Activated CD4-positive, alpha-beta T cell treated with anti-CD3 and anti-CD28 coated beads for 36 hours (primary cell): ENCODE data around the gene NFIA. TPM values are rescaled to one million over a fixed set of nuclear protein-coding genes. Genes with fewer than 3 reads are reported as not detected.
A peak's percentile ranks its signal among the peaks of the same experiment; 100 is the strongest.

Source experiments
- ATAC-seq: fragments of 200-7000 bp; cut with Tn5 transposase; one replicate; pipeline ENCODE4 v1.10.0; 2021; ENCODE audit warnings: mild to moderate bottlenecking, moderate library complexity
- CTCF ChIA-PET: fragments of 350-600 bp; sonication (Branson Sonifier 250); formaldehyde crosslinking; loops from one replicate; lab custom pipeline; 2021; ENCODE audit warnings: antibody characterized with exemption; lab: Charles Lee
- POLR2A ChIA-PET: fragments of 350-600 bp; sonication (Branson Sonifier 250); formaldehyde crosslinking; loops from one replicate; lab custom pipeline; 2021; ENCODE audit warnings: antibody characterized with exemption, inconsistent platforms; lab: Charles Lee
- DNase-seq: peaks from one replicate; pipeline ENCODE4 v3.0.0-alpha.2; 2020
- H3K27ac Mint-ChIP-seq: one replicate; pipeline ENCODE4 v1.8.0; 2021; ENCODE audit warnings: mixed read lengths
- H3K27me3 Mint-ChIP-seq: one replicate; pipeline ENCODE4 v1.8.0; 2021; ENCODE audit warnings: mixed read lengths
- H3K36me3 Mint-ChIP-seq: one replicate; pipeline ENCODE4 v1.8.0; 2021; ENCODE audit warnings: low read depth, mixed read lengths
- H3K4me1 Mint-ChIP-seq: one replicate; pipeline ENCODE4 v1.8.0; 2021; ENCODE audit warnings: mixed read lengths
- H3K4me3 Mint-ChIP-seq: one replicate; pipeline ENCODE4 v1.8.0; 2021; ENCODE audit warnings: mild to moderate bottlenecking, moderate library complexity, mixed read lengths
- H3K9me3 Mint-ChIP-seq: one replicate; pipeline ENCODE4 v1.8.0; 2021; ENCODE audit warnings: low read depth, mixed read lengths
- intact Hi-C, 2 experiments: fragments of 100-400 bp; cut with DNase I in 1 of 2; cut with micrococcal nuclease in 1 of 2; formaldehyde crosslinking; loops; one replicate each; pipeline versions ENCODE4 v1.14.2 to v1.15.1; 2022 to 2024; cut with DNase I, micrococcal nuclease
- total RNA-seq, 2 experiments: library from RNA; stranded (reverse); gene quantifications; one replicate each; pipeline ENCODE4 v1.2.3, GENCODE V29; 2021

The NFIA gene
- total RNA-seq, 2 experiments from 2014 or later, result 3.0 to 3.2 TPM

DNA sequence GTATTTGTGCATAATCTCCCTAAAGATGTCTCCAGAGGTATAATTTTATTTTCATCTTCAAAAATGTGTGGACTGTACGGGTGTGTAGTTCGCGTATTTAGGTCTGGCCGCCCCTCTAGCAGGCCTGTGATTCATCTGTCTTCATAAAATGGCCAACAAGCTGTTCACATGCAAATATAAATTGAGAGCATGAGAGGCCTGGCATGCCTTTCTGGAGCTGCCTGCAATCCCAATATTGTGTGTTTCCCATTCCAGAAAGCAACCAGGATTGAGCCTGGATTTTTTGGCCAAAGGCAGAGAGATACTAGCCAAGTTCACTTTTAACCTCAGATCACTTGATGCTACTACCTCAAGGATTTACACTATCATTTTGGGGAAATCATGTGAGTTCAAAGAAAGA, 197.2 kb downstream of the NFIA start:
- no peaks in the 10 kb centered on the region for H3K36me3 Mint-ChIP-seq
- intact Hi-C loops, result loop anchor here in 1 of 2 experiments (10.0 kb wide), 1 partner anchor 175 kb away; no protein-coding TSS in a partner anchor

GRCh38 chr1:61280452-61280851, 198.1 kb downstream of the NFIA start:
- Mint-ChIP-seq H3K27ac (no peak overlapping the region), H3K4me1 (peaks cover 18% of the 10 kb centered on the region), H3K9me3 (no peaks in the 10 kb centered on the region), H3K36me3 (no peaks in the 10 kb centered on the region), H3K4me3 (no peak overlapping the region), H3K27me3 (no peaks in the 10 kb centered on the region)
- no peak for ATAC-seq
- ChIA-PET CTCF (interaction anchor here (1.3 to 1.4 kb wide), 2 partner anchors 9 to 15 kb away, joined by 3 read pairs; no protein-coding TSS in a partner anchor), POLR2A (no interaction called here)
- intact Hi-C loops, result no loop called here
- DNase-seq, result no peak

More for the DNA sequence above, 197.2 kb downstream of the NFIA start:
- Mint-ChIP-seq H3K27me3 (no peaks in the 10 kb centered on the region), H3K9me3 (no peaks in the 10 kb centered on the region), H3K4me3 (no peak overlapping the region), H3K27ac (no peak overlapping the region), H3K4me1 (peaks cover 17% of the 10 kb centered on the region)
- no peak for DNase-seq
- ChIA-PET POLR2A (no interaction called here), CTCF (interaction anchor here (1.0 kb wide), 1 partner anchor 1309 kb away, joined by 4 read pairs; no protein-coding TSS in a partner anchor)
- ATAC-seq, result no peak

- intact Hi-C loops, result no loop called here
- no peak overlapping the region for H3K4me3 Mint-ChIP-seq
- no peaks in the 10 kb centered on the region for H3K27me3 Mint-ChIP-seq
- no peak overlapping the region for H3K27ac Mint-ChIP-seq
- no peaks in the 10 kb centered on the region for H3K36me3 Mint-ChIP-seq
- ATAC-seq (no peak), DNase-seq (no peak)
- no peaks in the 10 kb centered on the region for H3K9me3 Mint-ChIP-seq
- CTCF ChIA-PET, result interaction anchor here (1.1 to 1.3 kb wide), 3 partner anchors 12 to 19 kb away, joined by 3 read pairs; no protein-coding TSS in a partner anchor
- POLR2A ChIA-PET, result no interaction called here
- peaks cover 16% of the 10 kb centered on the region for H3K4me1 Mint-ChIP-seq
These were observed 200.0 kb downstream of the NFIA start for GRCh38 chr1:61282387-61282786.

DNA sequence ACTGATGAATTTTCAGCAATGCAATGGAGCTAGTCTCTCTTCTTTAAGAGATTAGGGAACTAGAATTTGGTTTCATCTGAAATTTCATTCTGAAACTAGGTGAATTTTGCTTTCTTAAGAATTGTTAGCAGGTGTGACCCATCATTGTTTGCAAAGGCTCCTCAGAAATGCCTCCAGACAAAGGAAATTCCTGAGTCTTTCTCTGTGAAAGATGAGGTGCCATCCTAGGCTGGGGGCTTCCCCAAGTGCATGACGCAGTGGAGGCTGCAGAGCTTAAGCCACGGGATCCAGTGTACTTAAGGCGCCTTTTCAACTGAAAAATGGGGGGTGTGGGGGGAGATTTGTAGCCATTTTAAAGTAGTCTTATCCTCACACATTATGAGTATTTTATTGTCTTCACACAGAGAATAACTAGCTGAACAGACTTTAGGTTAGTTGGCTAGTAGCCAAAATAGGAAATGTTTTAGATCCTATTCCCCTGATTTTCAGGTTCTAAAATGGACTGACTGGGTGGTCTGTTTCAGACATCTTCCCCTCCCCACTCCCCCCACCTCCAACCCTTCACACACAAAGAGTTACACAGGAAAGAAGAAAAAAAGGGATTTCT, 202.0 kb downstream of the NFIA start:
- no peak overlapping the region for H3K4me3 Mint-ChIP-seq
- no peaks in the 10 kb centered on the region for H3K27me3 Mint-ChIP-seq
- H3K27ac Mint-ChIP-seq, result no peak overlapping the region
- ATAC-seq, result peak; percentile 66
- no peaks in the 10 kb centered on the region for H3K9me3 Mint-ChIP-seq
- ChIA-PET POLR2A (interaction anchor here (1.0 kb wide), 1 partner anchor 18 kb away, joined by 3 read pairs; no protein-coding TSS in a partner anchor), CTCF (no interaction called here)
- DNase-seq, result peak; percentile 24
- H3K36me3 Mint-ChIP-seq, result no peaks in the 10 kb centered on the region
- H3K4me1 Mint-ChIP-seq, result peaks cover 11% of the 10 kb centered on the region
- intact Hi-C loops, result no loop called here

- Mint-ChIP-seq H3K9me3 (no peaks in the 10 kb centered on the region), H3K27me3 (peaks cover 2% of the 10 kb centered on the region)
- CTCF ChIA-PET, result interaction anchor here (0.7 kb wide), 1 partner anchor 327 kb away, joined by 3 read pairs; no protein-coding TSS in a partner anchor
These were observed 202.6 kb downstream of the NFIA start for GRCh38 chr1:61284936-61285335.

DNA sequence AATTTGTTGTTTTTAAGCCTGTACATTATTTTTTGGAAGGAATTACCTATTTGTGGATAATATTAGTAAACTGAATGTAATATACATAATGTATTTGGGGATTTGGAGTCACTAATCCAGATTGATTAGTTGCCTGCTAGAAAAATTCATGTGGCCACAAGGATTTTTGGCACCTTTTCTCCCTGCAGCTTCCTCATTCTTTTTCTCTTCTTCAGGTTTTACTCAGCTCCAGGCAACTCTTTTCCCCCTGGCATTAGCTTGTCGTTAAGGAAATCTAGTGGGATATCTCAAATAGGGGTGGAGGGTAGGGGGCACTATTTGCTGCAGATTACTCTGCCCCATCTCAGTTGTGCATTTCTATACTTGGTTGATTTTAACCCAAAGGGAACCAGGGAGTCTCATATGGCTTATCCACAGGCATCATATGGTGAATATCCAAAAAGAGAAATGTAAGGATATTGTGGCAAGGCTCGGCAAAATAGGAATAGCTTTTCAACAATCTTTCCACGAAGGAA, 203.1 kb downstream of the NFIA start:
- intact Hi-C loops, result no loop called here
- no peak for ATAC-seq
- H3K27me3 Mint-ChIP-seq, result peaks cover 2% of the 10 kb centered on the region
- no peaks in the 10 kb centered on the region for H3K36me3 Mint-ChIP-seq
- H3K4me1 Mint-ChIP-seq, result peaks cover 5% of the 10 kb centered on the region
- H3K4me3 Mint-ChIP-seq, result no peak overlapping the region
- CTCF ChIA-PET, result interaction anchor here (0.7 kb wide), 1 partner anchor 326 kb away, joined by 3 read pairs; no protein-coding TSS in a partner anchor
- no peak for DNase-seq
- no peaks in the 10 kb centered on the region for H3K9me3 Mint-ChIP-seq
- H3K27ac Mint-ChIP-seq, result no peak overlapping the region
- POLR2A ChIA-PET, result no interaction called here

More at GRCh38 chr1:61284936-61285335, 202.6 kb downstream of the NFIA start:
- intact Hi-C loops, result no loop called here
- Mint-ChIP-seq H3K27ac (no peak overlapping the region), H3K4me1 (peaks cover 7% of the 10 kb centered on the region), H3K4me3 (no peak overlapping the region), H3K36me3 (no peaks in the 10 kb centered on the region)
- POLR2A ChIA-PET, result no interaction called here
- ATAC-seq (no peak), DNase-seq (no peak)

DNA sequence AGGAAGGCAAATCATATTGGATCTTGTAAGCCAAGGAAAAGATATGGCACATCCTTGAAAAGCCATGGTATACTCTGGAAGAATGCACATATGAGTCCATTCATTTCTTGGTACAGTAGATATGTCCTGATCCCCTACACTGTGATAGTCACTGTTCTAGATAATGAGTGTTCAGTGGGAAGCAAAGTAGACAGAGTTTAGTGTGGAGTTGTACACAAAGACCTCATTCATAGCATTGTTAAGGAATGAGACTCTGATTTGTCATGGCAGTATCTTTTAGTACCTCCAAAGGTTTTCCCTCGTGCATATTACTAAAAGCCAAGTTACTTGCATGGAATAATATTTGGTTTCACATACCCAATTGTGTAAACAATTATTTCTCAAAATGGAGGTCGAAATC, 204.7 kb downstream of the NFIA start:
- H3K36me3 Mint-ChIP-seq, result no peaks in the 10 kb centered on the region
- H3K4me1 Mint-ChIP-seq, result peaks cover 5% of the 10 kb centered on the region
- POLR2A ChIA-PET, result no interaction called here
- ATAC-seq, result no peak
- H3K27ac Mint-ChIP-seq, result no peak overlapping the region
- H3K4me3 Mint-ChIP-seq, result no peak overlapping the region
- intact Hi-C loops, result no loop called here
- H3K27me3 Mint-ChIP-seq, result peaks cover 2% of the 10 kb centered on the region
- DNase-seq, result no peak
- CTCF ChIA-PET, result no interaction called here
- H3K9me3 Mint-ChIP-seq, result no peaks in the 10 kb centered on the region

DNA sequence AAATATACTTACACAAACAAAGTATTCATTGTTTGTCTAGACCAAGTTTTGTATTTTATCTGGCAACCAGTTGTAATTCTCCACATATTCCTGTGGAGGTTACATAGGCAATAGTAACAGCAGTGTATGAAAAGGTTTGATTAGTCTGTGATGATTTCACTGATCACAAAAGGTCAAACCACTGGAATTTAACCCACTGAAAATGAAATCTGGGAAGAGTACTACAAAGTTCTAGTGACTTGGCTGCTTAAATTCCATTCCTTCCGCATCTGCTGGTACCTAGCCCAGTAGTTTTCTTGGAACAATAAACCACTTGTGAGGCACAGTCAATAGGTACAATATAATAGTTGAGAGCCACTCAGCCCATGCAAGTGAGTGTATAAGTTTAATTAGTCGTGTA, 205.4 kb downstream of the NFIA start:
- Mint-ChIP-seq H3K27me3 (peaks cover 2% of the 10 kb centered on the region), H3K4me3 (no peak overlapping the region), H3K4me1 (peaks cover 5% of the 10 kb centered on the region), H3K27ac (no peak overlapping the region), H3K36me3 (no peaks in the 10 kb centered on the region), H3K9me3 (no peaks in the 10 kb centered on the region)
- ChIA-PET POLR2A (no interaction called here), CTCF (no interaction called here)
- ATAC-seq (no peak), DNase-seq (no peak)
- intact Hi-C loops, result no loop called here

GRCh38 chr1:61289232-61290098, 207.1 kb downstream of the NFIA start:
- ChIA-PET CTCF (interaction anchor here (0.6 kb wide), 1 partner anchor 11 kb away, joined by 3 read pairs; no protein-coding TSS in a partner anchor), POLR2A (no interaction called here)
- H3K4me3 Mint-ChIP-seq, result no peak overlapping the region
- H3K9me3 Mint-ChIP-seq, result no peaks in the 10 kb centered on the region
- peaks cover 2% of the 10 kb centered on the region for H3K27me3 Mint-ChIP-seq
- intact Hi-C loops, result no loop called here
- H3K4me1 Mint-ChIP-seq, result peaks cover 2% of the 10 kb centered on the region
- ATAC-seq, result no peak
- no peak for DNase-seq
- no peaks in the 10 kb centered on the region for H3K36me3 Mint-ChIP-seq
- H3K27ac Mint-ChIP-seq, result no peak overlapping the region

DNA sequence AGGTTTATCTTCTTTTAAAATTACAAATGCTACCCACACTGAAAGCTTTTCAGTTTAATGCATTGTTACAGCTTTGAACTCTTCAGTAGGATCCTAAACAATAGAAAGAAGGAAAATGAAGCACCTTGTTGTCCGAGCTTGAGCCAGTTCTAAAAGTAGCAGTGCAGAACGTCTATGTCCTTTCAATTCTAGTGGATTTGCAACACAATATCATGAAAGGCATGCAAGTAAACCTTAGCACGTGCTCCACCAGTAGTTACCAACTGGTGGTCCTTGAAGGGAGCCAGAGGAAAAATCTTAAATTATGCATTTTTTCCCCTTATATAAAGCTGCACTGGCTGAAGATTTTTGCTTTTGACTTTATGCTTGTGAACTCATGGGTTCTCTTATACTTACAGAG, 208.2 kb downstream of the NFIA start:
- Mint-ChIP-seq H3K36me3 (no peaks in the 10 kb centered on the region), H3K4me3 (no peak overlapping the region), H3K4me1 (no peaks in the 10 kb centered on the region), H3K27me3 (peaks cover 2% of the 10 kb centered on the region), H3K9me3 (no peaks in the 10 kb centered on the region), H3K27ac (no peak overlapping the region)
- intact Hi-C loops, result no loop called here
- ATAC-seq, result no peak
- POLR2A ChIA-PET, result no interaction called here
- CTCF ChIA-PET, result no interaction called here
- DNase-seq, result no peak

DNA sequence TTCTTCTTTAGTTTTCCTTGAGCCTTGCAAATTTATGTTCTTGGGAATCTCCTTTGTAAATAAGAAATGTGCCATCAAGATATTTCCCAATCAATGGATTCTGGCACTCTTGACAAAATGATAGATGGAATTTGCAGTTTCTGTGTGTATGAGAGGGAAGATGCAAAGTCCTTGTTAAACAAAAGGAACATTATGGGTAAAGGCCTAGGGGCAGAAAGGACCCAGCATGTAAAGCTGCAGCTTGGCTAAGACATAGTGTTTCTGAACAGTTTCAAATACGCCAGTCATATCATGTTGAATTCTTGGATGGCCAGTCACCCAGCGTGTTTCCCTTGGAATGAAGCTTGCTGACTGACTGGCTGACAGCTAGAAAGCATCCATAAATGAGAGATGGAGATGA, 210.8 kb downstream of the NFIA start:
- CTCF ChIA-PET, result no interaction called here
- intact Hi-C loops, result no loop called here
- peaks cover 3% of the 10 kb centered on the region for H3K9me3 Mint-ChIP-seq

More for the DNA sequence above, 210.8 kb downstream of the NFIA start:
- no peak for DNase-seq
- H3K4me3 Mint-ChIP-seq, result no peak overlapping the region
- peaks cover 2% of the 10 kb centered on the region for H3K4me1 Mint-ChIP-seq
- H3K36me3 Mint-ChIP-seq, result no peaks in the 10 kb centered on the region
- H3K27ac Mint-ChIP-seq, result no peak overlapping the region
- H3K27me3 Mint-ChIP-seq, result peaks cover 2% of the 10 kb centered on the region
- POLR2A ChIA-PET, result no interaction called here
- no peak for ATAC-seq
